HL-60/S4 treated with retinoic acid at 250 ng/mL for 4 days and 3 days (cell line): ENCODE data around the gene XPNPEP3.
"Not testable (repeated sequence)": the region's sequence is repeated elsewhere in the genome, so short reads cannot be mapped to it uniquely, and the experiment has no call there.

Experiments used
- in situ Hi-C: fragments of 300-500 bp; cut with MboI; formaldehyde crosslinking; loops from 2 replicates; pipeline ENCODE4 v1.7.0; 2022; ENCODE audit warnings: low sequenced_read_pairs

The XPNPEP3 gene

GRCh38 chr22:40856513-40857308 lies at the start of gene XPNPEP3, which contains the start of gene ST13:
Gene XPNPEP3, plus strand, starts transcription at chr22:40857148. Its CDS starts 34 bp downstream, at chr22:40857182.
Gene ST13, minus strand, starts transcription at chr22:40856639. Its CDS starts 99 bp downstream, at chr22:40856540.
- in situ Hi-C loops: no loop called here

- in situ Hi-C loops: no loop called here
Measured at GRCh38 chr22:40808018-40808841, 48.7 kb upstream of the XPNPEP3 start.

- in situ Hi-C loops: no loop called here
Measured at GRCh38 chr22:40813912-40814315, 43.0 kb upstream of the XPNPEP3 start.

GRCh38 chr22:40817737-40818136 lies 39.2 kb upstream of the XPNPEP3 start:
- in situ Hi-C loops: no loop called here

GRCh38 chr22:40818192-40818746 lies 38.7 kb upstream of the XPNPEP3 start:
- in situ Hi-C loops: no loop called here

GRCh38 chr22:40818747-40819598 lies 38.0 kb upstream of the XPNPEP3 start, which contains the start of gene SLC25A17:
Gene SLC25A17, minus strand, starts transcription at chr22:40819346. Its CDS starts 98 bp downstream, at chr22:40819248.
- in situ Hi-C loops: no loop called here

GRCh38 chr22:40819599-40820140 lies 37.3 kb upstream of the XPNPEP3 start:
- in situ Hi-C loops: no loop called here

- in situ Hi-C loops: no loop called here
Measured at GRCh38 chr22:40823426-40823825, 33.5 kb upstream of the XPNPEP3 start.

- in situ Hi-C loops: not testable (repeated sequence)
Measured at GRCh38 chr22:40826292-40826691, 30.7 kb upstream of the XPNPEP3 start.

- in situ Hi-C loops: no loop called here
Measured at GRCh38 chr22:40826984-40827741, 29.8 kb upstream of the XPNPEP3 start.

- in situ Hi-C loops: no loop called here
Measured at GRCh38 chr22:40829131-40829530, 27.8 kb upstream of the XPNPEP3 start.

- in situ Hi-C loops: no loop called here
Measured at GRCh38 chr22:40834619-40835018, 22.3 kb upstream of the XPNPEP3 start.

GRCh38 chr22:40838486-40838885 lies 18.5 kb upstream of the XPNPEP3 start:
- in situ Hi-C loops: no loop called here

- in situ Hi-C loops: no loop called here
Measured at GRCh38 chr22:40844951-40845350, 12.0 kb upstream of the XPNPEP3 start.

GRCh38 chr22:40845816-40846215 lies 11.1 kb upstream of the XPNPEP3 start:
- in situ Hi-C loops: not testable (repeated sequence)

- in situ Hi-C loops: no loop called here
Measured at GRCh38 chr22:40853333-40853732, 3.6 kb upstream of the XPNPEP3 start.

- in situ Hi-C loops: no loop called here
Measured at GRCh38 chr22:40853961-40854360, 3.0 kb upstream of the XPNPEP3 start.

GRCh38 chr22:40855071-40855978 lies 1.6 kb upstream of the XPNPEP3 start:
- in situ Hi-C loops: no loop called here
